NCI-H2029 (cell line): Measurements from ENCODE around the gene PSMG2.

Experiments
- DNase-seq: peaks from one replicate; lab custom pipeline; 2025; lab: John Stamatoyannopoulos, UW

Gene PSMG2

GRCh38 chr18:12702221-12703095 lies at the start of gene PSMG2, which contains the start of gene CEP76:
TSS of gene PSMG2 (plus strand) at chr18:12703042. CDS start at chr18:12703108, 66 bp downstream.
TSS of gene CEP76 (minus strand) at chr18:12702723. CDS start at chr18:12702548, 175 bp downstream.
- DNase-seq: peak; percentile 60

GRCh38 chr18:12654971-12655370 lies 47.9 kb upstream of the PSMG2 start:
- DNase-seq: no peak

GRCh38 chr18:12656605-12656937 lies 46.3 kb upstream of the PSMG2 start:
- DNase-seq: no peak

GRCh38 chr18:12656938-12657683 lies 45.7 kb upstream of the PSMG2 start:
- DNase-seq: no peak

GRCh38 chr18:12657684-12658425 lies 45.0 kb upstream of the PSMG2 start, which contains the start of gene SPIRE1:
TSS of gene SPIRE1 (minus strand) at chr18:12658107. CDS start at chr18:12657866, 241 bp downstream.
- DNase-seq: peak; percentile 22

GRCh38 chr18:12658426-12659138 lies 44.3 kb upstream of the PSMG2 start:
- DNase-seq: no peak

GRCh38 chr18:12659904-12660605 lies 42.8 kb upstream of the PSMG2 start:
- no peak for DNase-seq

- DNase-seq: no peak
Observed at GRCh38 chr18:12668041-12668440, 34.8 kb upstream of the PSMG2 start.

- DNase-seq: no peak
Observed at GRCh38 chr18:12679183-12679786, 23.6 kb upstream of the PSMG2 start.

- DNase-seq: no peak
Observed at GRCh38 chr18:12686100-12686499, 16.7 kb upstream of the PSMG2 start.

GRCh38 chr18:12689256-12689850 lies 13.5 kb upstream of the PSMG2 start:
- DNase-seq: no peak

- no peak for DNase-seq
Observed at GRCh38 chr18:12692206-12692605, 10.6 kb upstream of the PSMG2 start.

GRCh38 chr18:12694032-12694431 lies 8.8 kb upstream of the PSMG2 start:
- no peak for DNase-seq

GRCh38 chr18:12699747-12700146 lies 3.1 kb upstream of the PSMG2 start:
- no peak for DNase-seq

- no peak for DNase-seq
Observed at GRCh38 chr18:12701161-12701560, 1.7 kb upstream of the PSMG2 start.

- no peak for DNase-seq
Observed at GRCh38 chr18:12703096-12703567, 290 bp downstream of the PSMG2 start.

GRCh38 chr18:12703664-12704063 lies 822 bp downstream of the PSMG2 start:
- DNase-seq: no peak

- DNase-seq: no peak
Observed at GRCh38 chr18:12711446-12711845, 8.6 kb downstream of the PSMG2 start.

- no peak for DNase-seq
Observed at GRCh38 chr18:12721495-12722275, 18.8 kb downstream of the PSMG2 start.
